Nephron (organoid): ENCODE results near the gene FARP1.

Source experiments
- H3K27ac Mint-ChIP-seq, 3 experiments: 2 replicates each; pipeline ENCODE4 v1.8.0; 2020; ENCODE audit warnings: mixed read lengths in 3 of 3, mild to moderate bottlenecking in 2 of 3, moderate library complexity in 1 of 3
- H3K27me3 Mint-ChIP-seq: 2 replicates; pipeline ENCODE4 v1.8.0; 2021; ENCODE audit warnings: low read depth, mild to moderate bottlenecking, moderate library complexity, mixed read lengths
- H3K36me3 Mint-ChIP-seq: 2 replicates; pipeline ENCODE4 v1.8.0; 2020; ENCODE audit warnings: low read depth, mixed read lengths
- H3K4me1 Mint-ChIP-seq: 2 replicates; pipeline ENCODE4 v1.8.0; 2020; ENCODE audit warnings: mixed read lengths
- H3K4me3 Mint-ChIP-seq, 3 experiments: 2 replicates each; pipeline ENCODE4 v1.8.0; 2020; ENCODE audit warnings: mild to moderate bottlenecking in 3 of 3, mixed read lengths in 3 of 3, moderate library complexity in 2 of 3
- H3K9me3 Mint-ChIP-seq: 2 replicates; pipeline ENCODE4 v1.8.0; 2020; ENCODE audit warnings: mixed read lengths
- CTCF ChIP-seq, 3 experiments: fragments of 200-600 bp; sonication (generic); IDR thresholded peaks; one replicate each; pipeline ENCODE4 v1.5.0; 2021; ENCODE audit warnings: antibody characterized with exemption in 3 of 3; ENCODE audit not compliant: unreplicated experiment in 3 of 3

The FARP1 gene

DNA sequence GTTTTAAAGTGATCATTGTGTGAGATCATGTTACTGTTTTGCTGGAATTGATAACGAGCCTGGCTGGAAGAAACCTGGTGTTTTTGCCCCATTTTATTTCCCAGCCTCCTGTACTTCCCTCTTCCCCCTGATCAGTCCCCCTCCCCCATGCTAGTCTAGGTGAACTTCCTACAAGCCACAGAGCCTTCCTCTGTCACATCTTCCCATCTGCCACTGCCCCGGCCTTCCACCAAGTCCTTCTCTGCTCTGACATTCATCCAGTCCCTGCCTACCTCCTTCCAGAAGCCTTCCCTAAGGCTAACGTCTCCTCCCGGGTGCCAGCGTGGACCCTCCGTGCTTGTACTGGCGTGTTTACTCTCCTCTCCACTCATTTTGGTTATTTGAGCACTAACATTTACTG is 14.3 kb downstream of the FARP1 start:
- no peak for TF ChIP-seq CTCF (IDR thresholded peaks at IDR 0.05; ENCODE audit: unreplicated experiment in 3 of 3)
- peaks cover 45% of the 10 kb centered on the region for H3K4me1 Mint-ChIP-seq

GRCh38 chr13:98157609-98158008 is 14.7 kb downstream of the FARP1 start:
- no peak overlapping the region for H3K4me3 Mint-ChIP-seq
- TF ChIP-seq CTCF (IDR thresholded peaks at IDR 0.05; ENCODE audit: unreplicated experiment in 3 of 3) = no peak
- H3K9me3 Mint-ChIP-seq = no peaks in the 10 kb centered on the region
- H3K36me3 Mint-ChIP-seq = peaks cover 50% of the 10 kb centered on the region
- H3K4me1 Mint-ChIP-seq = peaks cover 45% of the 10 kb centered on the region
- H3K27ac Mint-ChIP-seq = peak overlapping the region; percentile 57 to 86 (median 81)
- no peaks in the 10 kb centered on the region for H3K27me3 Mint-ChIP-seq

More for the DNA sequence above, 14.3 kb downstream of the FARP1 start:
- H3K27me3 Mint-ChIP-seq = no peaks in the 10 kb centered on the region
- no peaks in the 10 kb centered on the region for H3K9me3 Mint-ChIP-seq
- no peak overlapping the region for H3K4me3 Mint-ChIP-seq
- peaks cover 49% of the 10 kb centered on the region for H3K36me3 Mint-ChIP-seq
- peak overlapping the region; percentile 54 to 86 (median 81) for H3K27ac Mint-ChIP-seq

GRCh38 chr13:98158172-98158899 is 15.4 kb downstream of the FARP1 start:
- peaks cover 45% of the 10 kb centered on the region for H3K4me1 Mint-ChIP-seq
- H3K4me3 Mint-ChIP-seq = no peak overlapping the region
- H3K27me3 Mint-ChIP-seq = no peaks in the 10 kb centered on the region
- no peak for TF ChIP-seq CTCF (IDR thresholded peaks at IDR 0.05; ENCODE audit: unreplicated experiment in 3 of 3)
- H3K36me3 Mint-ChIP-seq = peaks cover 52% of the 10 kb centered on the region
- H3K27ac Mint-ChIP-seq = peak overlapping the region; percentile 57 to 81 (median 66)
- no peaks in the 10 kb centered on the region for H3K9me3 Mint-ChIP-seq

GRCh38 chr13:98162935-98163334 is 20.0 kb downstream of the FARP1 start:
- Mint-ChIP-seq H3K27me3 (no peaks in the 10 kb centered on the region), H3K9me3 (no peaks in the 10 kb centered on the region), H3K4me1 (peaks cover 26% of the 10 kb centered on the region), H3K27ac (peak overlapping the region; percentile 7 to 50 (median 10)), H3K36me3 (peaks cover 36% of the 10 kb centered on the region), H3K4me3 (no peak overlapping the region)
- no peak for TF ChIP-seq CTCF (IDR thresholded peaks at IDR 0.05; ENCODE audit: unreplicated experiment in 3 of 3)

GRCh38 chr13:98169331-98169730 is 26.4 kb downstream of the FARP1 start:
- peaks cover 27% of the 10 kb centered on the region for H3K36me3 Mint-ChIP-seq
- H3K4me3 Mint-ChIP-seq = no peak overlapping the region

More at GRCh38 chr13:98169331-98169730, 26.4 kb downstream of the FARP1 start:
- peaks cover 3% of the 10 kb centered on the region for H3K27me3 Mint-ChIP-seq
- H3K4me1 Mint-ChIP-seq = peaks cover 57% of the 10 kb centered on the region
- peaks cover 3% of the 10 kb centered on the region for H3K9me3 Mint-ChIP-seq
- peak overlapping the region; percentile 1 to 24 (median 17) for H3K27ac Mint-ChIP-seq
- TF ChIP-seq CTCF (IDR thresholded peaks at IDR 0.05; ENCODE audit: unreplicated experiment in 3 of 3) = no peak
